NCI-H460 (cell line): ENCODE measurements around the gene CWF19L2. TPM values are rescaled to one million over a fixed set of nuclear protein-coding genes. Genes with fewer than 3 reads are reported as not detected.

Experiments
- DNase-seq: peaks from one replicate; pipeline ENCODE4 v3.0.0-alpha.2; 2016; ENCODE audit warnings: low read depth; ENCODE audit errors: extremely low read depth
- total RNA-seq: library from RNA; depleted of rRNA; stranded (reverse); fragments of >200 nt; shearing (Covaris generic); gene quantifications from 2 replicates; pipeline ENCODE4 v1.2.3, GENCODE V29; 2014; rRNA removed

Gene CWF19L2
- total RNA-seq, 1 experiment from 2014 or later = 8.9 TPM

- DNase-seq = no peak
These were observed 141.2 kb downstream of the CWF19L2 start for GRCh38 chr11:107316426-107316825.

DNA sequence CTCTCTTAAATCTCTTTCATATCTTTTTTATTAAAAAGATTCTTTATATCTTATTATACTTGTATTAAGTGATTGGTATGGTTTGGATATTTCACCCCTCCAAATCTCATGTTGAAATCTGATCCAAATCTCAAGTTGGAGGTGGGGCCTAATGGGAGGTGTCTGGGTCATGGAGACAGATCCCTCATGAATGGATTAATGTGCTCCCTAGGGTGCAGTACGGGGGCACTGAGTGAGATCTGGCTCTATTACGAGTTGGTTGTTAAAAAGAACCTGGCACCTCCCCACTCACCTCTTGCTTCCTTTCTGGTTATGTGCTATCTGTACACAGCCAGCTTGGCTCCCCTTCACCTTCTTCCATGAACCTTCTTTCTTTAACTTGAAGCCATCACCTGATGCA is 149.6 kb downstream of the CWF19L2 start:
- DNase-seq = no peak

- DNase-seq = no peak
These were observed 155.7 kb downstream of the CWF19L2 start for GRCh38 chr11:107301878-107302277.

DNA sequence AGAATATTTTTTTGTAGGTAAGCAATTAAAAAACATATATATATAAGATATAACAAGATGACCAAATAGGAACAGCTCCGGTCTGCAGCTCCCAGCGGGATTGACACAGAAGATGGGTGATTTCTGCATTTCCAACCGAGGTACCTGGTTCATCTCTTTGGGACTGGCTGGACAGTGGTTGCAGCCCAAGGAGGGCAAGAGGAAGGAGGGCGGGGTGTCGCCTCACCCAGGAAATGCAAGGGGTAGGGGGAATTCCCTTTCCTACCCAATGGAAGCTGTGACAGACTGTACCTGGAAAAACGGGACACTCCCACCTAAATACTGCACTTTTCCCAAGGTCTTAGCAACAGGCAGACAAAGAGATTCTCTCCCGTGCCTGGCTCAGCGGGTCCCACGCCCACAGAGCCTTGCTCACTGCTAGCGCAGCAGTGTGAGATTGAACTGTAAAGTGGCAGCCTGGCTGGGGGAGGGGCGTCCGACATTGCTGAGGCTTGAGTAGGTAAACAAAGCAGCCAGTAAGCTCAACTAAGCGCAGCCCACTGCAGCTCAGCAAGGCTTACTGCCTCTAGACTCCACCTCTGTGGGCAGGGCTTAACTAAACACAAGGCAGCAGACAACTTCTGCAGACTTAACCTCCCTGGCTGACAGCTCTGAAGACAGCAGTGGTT is 163.8 kb downstream of the CWF19L2 start:
- no peak for DNase-seq

DNA sequence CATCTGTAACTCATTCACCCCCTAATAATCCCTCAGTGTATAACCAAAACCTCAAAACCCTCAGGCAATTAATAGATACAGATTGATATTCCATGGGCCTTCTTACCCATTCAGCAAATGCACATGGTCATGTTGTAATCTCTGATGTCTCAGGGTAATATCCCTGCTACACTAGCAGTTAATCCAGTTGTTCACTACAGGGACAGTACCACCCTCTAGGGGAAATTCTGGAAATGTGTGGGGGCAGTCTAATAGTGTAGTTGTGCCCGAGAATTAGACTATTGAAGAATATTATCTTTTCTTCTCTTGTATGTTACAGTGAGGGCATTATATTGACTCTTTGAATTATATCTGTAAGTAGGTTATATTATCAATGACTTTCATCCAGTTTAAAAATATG is 175.4 kb downstream of the CWF19L2 start:
- no peak for DNase-seq

Other genes with a start within 250 kb of the CWF19L2 start
- 5.7 and 7.9 TPM in 2 replicates for gene ALKBH8, start 107.9 kb upstream of the CWF19L2 start, total RNA-seq
- 0.12 TPM in 1 of 2 replicates, not detected in the other for gene ELMOD1, start 133.3 kb upstream of the CWF19L2 start, total RNA-seq